A673 (cell line): Measurements from ENCODE around the gene SGCG.

Experiments used
- CTCF ChIP-seq: fragments of 300-800, 200-600 bp; sonication (generic); conservative IDR thresholded peaks from 2 replicates; pipeline ENCODE4 v1.5.1; 2017; ENCODE audit warnings: low read depth, mild to moderate bottlenecking, antibody characterized with exemption, low read length, moderate library complexity, mixed read lengths
- EZH2 ChIP-seq: fragments of 200-600 bp; sonication (generic); IDR thresholded peaks from 2 replicates; pipeline ENCODE4 v1.6.1; 2017; ENCODE audit warnings: borderline replicate concordance, low read depth, mild to moderate bottlenecking, mixed read lengths, antibody characterized with exemption, low read length; ENCODE audit not compliant: poor library complexity, severe bottlenecking

- TF ChIP-seq CTCF (no peak), EZH2 (no peak)
Measured at GRCh38 chr13:23267571-23267970, 86.8 kb downstream of the SGCG start.
